OCI-LY1 (cell line): ENCODE results near the gene TTC17.

Experiments
- H2AFZ ChIP-seq: fragments of 200-600 bp; sonication (generic), shearing (Covaris generic); 2 replicates; pipeline ENCODE4 v1.6.0; 2014; ENCODE audit warnings: antibody characterized with exemption, mild to moderate bottlenecking, low read length
- H3F3A ChIP-seq: fragments of 200-600 bp; sonication (generic), shearing (Covaris generic); 2 replicates; pipeline ENCODE4 v1.6.0; 2014; ENCODE audit warnings: mild to moderate bottlenecking, antibody characterized with exemption, low read length, moderate library complexity; ENCODE audit not compliant: insufficient read depth
- H3K27ac ChIP-seq: fragments of 200-600 bp; sonication (generic); 2 replicates; pipeline ENCODE4 v1.5.1; 2014; ENCODE audit warnings: low read length, mixed run types, mild to moderate bottlenecking, low read depth; ENCODE audit not compliant: poor library complexity, severe bottlenecking
- H3K27me3 ChIP-seq: fragments of 200-600 bp; sonication (generic); 2 replicates; pipeline ENCODE4 v1.6.0; 2014; ENCODE audit warnings: antibody characterized with exemption, mild to moderate bottlenecking, low read length, moderate library complexity; ENCODE audit not compliant: insufficient read depth
- H3K36me3 ChIP-seq: fragments of 200-600 bp; sonication (generic); 2 replicates; pipeline ENCODE4 v1.6.1; 2014; ENCODE audit warnings: mild to moderate bottlenecking, antibody characterized with exemption, low read length, moderate library complexity, mixed read lengths; ENCODE audit not compliant: insufficient read depth
- H3K4me1 ChIP-seq: fragments of 200-600 bp; sonication (generic); 2 replicates; pipeline ENCODE4 v1.5.1; 2014; ENCODE audit warnings: mild to moderate bottlenecking, low read length, moderate library complexity; ENCODE audit not compliant: insufficient read depth, severe bottlenecking
- H3K4me2 ChIP-seq: fragments of 200-600 bp; sonication (generic), shearing (Covaris generic); 2 replicates; pipeline ENCODE4 v1.6.1; 2014; ENCODE audit warnings: low read length
- H3K4me3 ChIP-seq: fragments of 200-600 bp; sonication (generic); 2 replicates; pipeline ENCODE4 v1.5.1; 2014; ENCODE audit warnings: low read length, low read depth, mild to moderate bottlenecking, mixed read lengths; ENCODE audit not compliant: poor library complexity, severe bottlenecking
- H3K79me2 ChIP-seq: fragments of 200-600 bp; shearing (Covaris generic); 2 replicates; pipeline ENCODE4 v1.6.1; 2016; ENCODE audit warnings: mixed run types, low read length, mixed read lengths; ENCODE audit not compliant: insufficient read depth
- H3K9ac ChIP-seq: fragments of 200-600 bp; sonication (generic), shearing (Covaris generic); 2 replicates; pipeline ENCODE4 v1.6.1; 2014; ENCODE audit warnings: mild to moderate bottlenecking, low read length, mixed read lengths
- H3K9me2 ChIP-seq: fragments of 200-600 bp; sonication (generic), shearing (Covaris generic); 2 replicates; pipeline ENCODE4 v1.6.1; 2014; ENCODE audit warnings: low read depth, mild to moderate bottlenecking, low read length, mixed read lengths
- H3K9me3 ChIP-seq: fragments of 200-600 bp; shearing (Covaris generic); 2 replicates; pipeline ENCODE4 v1.6.1; 2014; ENCODE audit warnings: low read length, mixed read lengths
- H4K20me1 ChIP-seq: fragments of 200-600 bp; sonication (generic), shearing (Covaris generic); 2 replicates; pipeline ENCODE4 v1.6.0; 2016; ENCODE audit warnings: mild to moderate bottlenecking, low read length; ENCODE audit not compliant: insufficient read depth
- EZH2 ChIP-seq: fragments of 200-600 bp; sonication (generic), shearing (Covaris generic); IDR thresholded peaks from 2 replicates; pipeline ENCODE4 v1.8.0; 2017; ENCODE audit warnings: borderline replicate concordance, mixed run types, mild to moderate bottlenecking, antibody characterized with exemption, low read length, moderate library complexity, mixed read lengths
- TF ChIP-seq, protein P1 (sequence below): fragments of 200-600 bp; sonication (generic), shearing (Covaris generic); IDR thresholded peaks from 2 replicates; pipeline ENCODE4 v1.5.1; 2017; ENCODE audit warnings: mild to moderate bottlenecking, antibody characterized with exemption, low read length, moderate library complexity, mixed read lengths

TTC17 gene

DNA sequence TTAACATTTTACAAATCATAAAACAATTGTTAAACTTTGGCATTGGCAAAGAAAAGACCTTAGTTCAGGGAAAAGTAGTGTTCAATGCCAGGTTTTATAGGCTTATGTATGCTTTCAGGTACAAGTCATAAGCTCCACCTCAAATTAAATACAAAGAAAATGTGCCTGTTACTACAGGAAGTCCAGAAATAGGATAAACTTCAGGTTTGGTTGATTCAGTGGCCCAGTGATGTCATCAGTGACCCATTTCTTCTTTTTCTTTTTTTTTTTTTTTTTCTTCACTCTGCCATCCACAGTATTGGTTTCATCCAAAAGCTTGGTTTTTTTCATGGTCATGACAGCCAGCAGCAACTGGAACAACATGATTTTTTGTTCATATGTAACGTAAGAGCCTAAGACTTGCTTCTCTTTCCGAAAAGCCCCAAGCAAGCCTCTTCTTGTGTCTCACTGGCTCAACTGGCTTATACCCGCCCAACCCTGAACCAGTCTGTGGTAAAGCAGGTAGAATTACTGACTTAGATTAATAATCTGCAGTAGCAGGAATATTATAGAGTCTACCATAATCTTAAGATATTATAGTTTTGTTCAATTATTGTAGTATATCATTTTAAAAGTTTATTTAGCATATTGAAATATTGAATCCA, 46.2 kb downstream of the TTC17 start:
- Histone ChIP-seq H3K4me3 (no peak overlapping the region), H3K9me2 (no peaks in the 10 kb centered on the region), H3K9me3 (no peaks in the 10 kb centered on the region), H3K27ac (no peak overlapping the region), H3K4me2 (no peak overlapping the region), H3F3A (no peaks in the 10 kb centered on the region), H3K79me2 (no peaks in the 10 kb centered on the region), H3K4me1 (no peaks in the 10 kb centered on the region), H3K27me3 (no peaks in the 10 kb centered on the region), H3K9ac (no peak overlapping the region), H3K36me3 (peaks cover 89% of the 10 kb centered on the region), H2AFZ (no peak overlapping the region), H4K20me1 (no peaks in the 10 kb centered on the region)
- TF ChIP-seq, protein P1, sequence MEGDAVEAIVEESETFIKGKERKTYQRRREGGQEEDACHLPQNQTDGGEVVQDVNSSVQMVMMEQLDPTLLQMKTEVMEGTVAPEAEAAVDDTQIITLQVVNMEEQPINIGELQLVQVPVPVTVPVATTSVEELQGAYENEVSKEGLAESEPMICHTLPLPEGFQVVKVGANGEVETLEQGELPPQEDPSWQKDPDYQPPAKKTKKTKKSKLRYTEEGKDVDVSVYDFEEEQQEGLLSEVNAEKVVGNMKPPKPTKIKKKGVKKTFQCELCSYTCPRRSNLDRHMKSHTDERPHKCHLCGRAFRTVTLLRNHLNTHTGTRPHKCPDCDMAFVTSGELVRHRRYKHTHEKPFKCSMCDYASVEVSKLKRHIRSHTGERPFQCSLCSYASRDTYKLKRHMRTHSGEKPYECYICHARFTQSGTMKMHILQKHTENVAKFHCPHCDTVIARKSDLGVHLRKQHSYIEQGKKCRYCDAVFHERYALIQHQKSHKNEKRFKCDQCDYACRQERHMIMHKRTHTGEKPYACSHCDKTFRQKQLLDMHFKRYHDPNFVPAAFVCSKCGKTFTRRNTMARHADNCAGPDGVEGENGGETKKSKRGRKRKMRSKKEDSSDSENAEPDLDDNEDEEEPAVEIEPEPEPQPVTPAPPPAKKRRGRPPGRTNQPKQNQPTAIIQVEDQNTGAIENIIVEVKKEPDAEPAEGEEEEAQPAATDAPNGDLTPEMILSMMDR: no peak
- no peak for TF ChIP-seq EZH2

DNA sequence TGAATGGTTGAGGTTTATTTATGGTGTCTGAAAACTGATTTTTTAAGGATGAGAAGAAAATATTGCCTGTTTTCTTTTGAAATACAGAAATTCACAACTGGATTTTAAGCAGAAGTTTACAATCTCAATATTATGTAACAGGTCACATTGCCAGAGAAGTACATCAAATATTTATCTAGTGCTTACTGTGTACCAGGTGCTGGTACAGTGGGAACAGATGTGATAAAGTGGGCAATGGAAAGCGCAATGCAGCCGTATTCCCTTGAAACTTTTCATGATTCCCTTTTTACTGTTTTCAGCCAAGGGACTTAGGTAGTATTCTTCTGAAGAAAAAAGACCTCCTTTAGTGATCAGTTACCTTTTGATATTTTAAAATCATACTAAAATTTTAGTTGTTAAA, 49.6 kb downstream of the TTC17 start:
- H2AFZ ChIP-seq: no peak overlapping the region
- H3K27ac ChIP-seq: no peak overlapping the region
- H3K4me1 ChIP-seq: no peaks in the 10 kb centered on the region
- no peak overlapping the region for H3K9ac ChIP-seq
- H3F3A ChIP-seq: no peaks in the 10 kb centered on the region
- H3K9me2 ChIP-seq: no peaks in the 10 kb centered on the region
- no peaks in the 10 kb centered on the region for H3K79me2 ChIP-seq
- H3K4me3 ChIP-seq: no peak overlapping the region
- peaks cover 82% of the 10 kb centered on the region for H3K36me3 ChIP-seq
- H3K27me3 ChIP-seq: no peaks in the 10 kb centered on the region
- H3K9me3 ChIP-seq: no peaks in the 10 kb centered on the region
- no peak overlapping the region for H3K4me2 ChIP-seq
- H4K20me1 ChIP-seq: no peaks in the 10 kb centered on the region
- TF ChIP-seq, protein P1: no peak
- TF ChIP-seq EZH2: no peak

DNA sequence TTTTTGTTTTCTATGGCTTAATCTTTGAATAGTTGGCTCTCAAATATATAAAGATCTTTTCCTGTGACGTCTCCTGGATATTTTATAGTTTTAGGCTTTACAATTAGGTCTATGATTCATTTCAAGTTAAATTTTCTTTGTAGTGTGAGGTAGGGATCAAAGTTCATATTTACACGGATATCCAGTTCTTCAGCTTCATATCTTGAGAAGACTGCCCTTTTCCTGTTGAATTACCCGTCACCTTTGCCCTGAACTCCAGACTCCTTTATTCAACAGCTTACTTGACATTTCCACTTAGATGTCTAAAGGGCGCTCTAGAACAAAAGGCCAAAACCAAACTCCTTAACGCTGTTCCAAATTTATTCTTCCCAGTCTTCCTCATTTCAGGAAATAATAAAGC, 51.7 kb downstream of the TTC17 start:
- no peak overlapping the region for H2AFZ ChIP-seq
- H3K9me2 ChIP-seq: no peaks in the 10 kb centered on the region
- no peaks in the 10 kb centered on the region for H3F3A ChIP-seq
- H3K27me3 ChIP-seq: no peaks in the 10 kb centered on the region
- H3K79me2 ChIP-seq: no peaks in the 10 kb centered on the region
- no peak overlapping the region for H3K4me3 ChIP-seq
- H3K27ac ChIP-seq: no peak overlapping the region
- no peaks in the 10 kb centered on the region for H3K9me3 ChIP-seq
- H4K20me1 ChIP-seq: no peaks in the 10 kb centered on the region
- H3K9ac ChIP-seq: no peak overlapping the region
- H3K36me3 ChIP-seq: peaks cover 80% of the 10 kb centered on the region
- TF ChIP-seq EZH2: no peak
- TF ChIP-seq, protein P1: no peak
- H3K4me1 ChIP-seq: no peaks in the 10 kb centered on the region
- no peak overlapping the region for H3K4me2 ChIP-seq
